CD4-positive, alpha-beta T cell treated with Interleukin-15 for 1 hour (primary cell): ENCODE data around the gene FAM98B.

Experiments used
- DNase-seq: peaks from one replicate; pipeline ENCODE4 v3.0.0-alpha.2; 2020

Gene FAM98B

GRCh38 chr15:38508647-38509046, 54.7 kb downstream of the FAM98B start:
- DNase-seq, result no peak

DNA sequence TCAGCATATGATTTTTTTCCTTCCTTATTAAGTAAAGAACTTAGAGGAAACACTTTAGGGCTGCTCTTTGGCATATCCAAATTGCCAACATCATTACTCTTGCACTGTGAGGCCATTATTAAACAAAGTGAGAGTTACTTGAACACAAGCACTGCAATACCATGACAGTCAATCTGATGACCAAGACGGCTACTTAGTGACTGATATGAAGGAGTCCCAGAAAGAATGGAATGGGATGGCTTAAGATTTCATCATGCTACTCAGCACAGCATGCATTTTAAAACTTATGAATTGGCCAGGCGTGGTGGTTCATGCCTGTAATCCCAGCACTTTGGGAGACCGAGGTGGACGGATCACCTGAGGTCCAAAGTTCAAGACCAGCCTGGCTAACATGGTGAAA, 55.2 kb downstream of the FAM98B start:
- DNase-seq, result no peak

DNA sequence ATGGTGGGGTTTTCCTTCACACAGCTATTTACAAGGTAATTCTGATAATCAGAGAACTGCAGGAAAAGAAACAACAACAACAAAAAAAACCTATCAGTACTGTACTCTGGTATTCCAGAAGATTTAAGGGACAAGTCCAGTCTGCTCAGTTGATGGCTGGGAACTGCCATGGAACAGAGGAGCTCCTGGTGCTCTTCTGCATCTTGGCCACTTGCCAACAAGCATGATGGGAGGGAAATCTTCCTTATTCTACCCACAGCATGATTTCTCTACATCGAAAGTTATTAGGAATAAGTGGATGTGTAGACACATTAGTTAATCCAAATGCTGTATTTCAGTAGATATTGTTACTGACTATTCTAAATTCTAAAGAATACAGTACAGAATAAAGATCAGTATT, 59.0 kb downstream of the FAM98B start:
- DNase-seq, result no peak

GRCh38 chr15:38514601-38515000, 60.7 kb downstream of the FAM98B start:
- no peak for DNase-seq

DNA sequence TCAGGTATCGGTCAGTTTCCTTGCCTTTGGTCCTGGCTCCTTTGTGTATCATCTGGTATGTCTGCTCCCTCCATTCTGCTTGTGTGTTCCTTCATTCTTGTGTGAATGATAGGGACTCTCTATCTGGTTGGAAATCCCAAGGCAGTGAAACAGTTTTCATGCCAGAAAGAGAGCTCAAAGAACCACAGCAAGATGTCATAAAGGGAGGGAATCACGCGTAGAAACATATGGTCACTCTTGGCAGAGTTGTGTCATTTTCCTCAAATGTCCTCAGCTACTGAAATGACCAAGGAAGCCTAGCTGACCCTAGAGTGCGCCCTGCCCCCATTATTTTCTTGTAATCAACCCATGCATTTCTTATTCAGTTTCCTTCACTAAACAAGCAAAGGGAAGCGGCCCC, 62.7 kb downstream of the FAM98B start:
- no peak for DNase-seq

DNA sequence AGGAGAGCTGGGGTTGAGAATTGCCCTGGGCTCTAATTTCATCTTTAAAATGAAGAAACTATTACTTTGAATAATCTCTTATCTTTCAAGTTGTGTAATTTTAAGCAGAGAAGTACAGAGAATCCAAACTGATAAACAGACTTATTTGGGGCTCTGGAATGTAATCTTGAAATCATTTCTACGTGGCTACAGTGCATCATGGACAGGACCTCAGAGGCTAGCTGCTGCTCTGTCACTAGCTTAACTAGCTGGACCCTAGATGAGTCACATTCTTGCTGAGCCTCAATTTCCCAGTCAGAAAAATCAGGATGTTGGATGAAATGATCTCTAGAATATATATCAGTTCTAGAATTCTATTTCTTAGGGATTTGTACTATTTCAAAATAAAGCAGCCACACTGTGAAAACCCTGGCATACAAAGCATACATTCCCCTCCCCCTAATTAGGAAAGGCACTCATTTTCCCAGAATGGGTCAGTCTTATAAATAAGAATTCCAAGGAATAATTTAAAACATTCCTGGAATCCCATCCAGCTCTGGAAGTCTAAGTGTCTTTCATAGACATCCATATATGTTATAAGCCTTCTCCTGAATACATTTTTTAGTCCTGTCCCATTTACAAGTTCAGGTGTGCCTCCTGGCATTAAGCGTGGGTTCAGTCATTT, 63.5 kb downstream of the FAM98B start:
- DNase-seq, result no peak

DNA sequence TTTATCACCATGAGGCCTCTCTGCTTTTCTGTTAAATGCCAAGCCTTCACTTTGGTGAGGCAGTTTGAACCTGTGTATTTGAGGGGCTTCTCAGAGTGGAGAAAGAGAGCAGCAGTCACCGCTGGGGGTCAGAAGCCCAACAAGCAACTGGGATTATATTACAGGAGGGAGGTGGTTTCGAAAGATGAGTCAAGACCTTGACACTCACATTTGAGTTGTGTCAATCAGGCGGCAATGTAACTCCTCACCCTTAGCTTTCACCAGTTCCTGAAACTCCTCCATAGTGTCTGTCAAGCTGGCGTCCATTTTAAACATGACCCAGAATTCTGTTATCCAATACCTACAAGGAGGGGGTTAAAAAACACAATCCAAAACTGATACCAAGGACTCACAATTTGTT, 64.2 kb downstream of the FAM98B start:
- no peak for DNase-seq

GRCh38 chr15:38520035-38520434, 66.1 kb downstream of the FAM98B start:
- no peak for DNase-seq

- DNase-seq, result no peak
Measured at GRCh38 chr15:38521316-38521715, 67.4 kb downstream of the FAM98B start.

- no peak for DNase-seq
Measured at GRCh38 chr15:38522922-38523321, 69.0 kb downstream of the FAM98B start.

- no peak for DNase-seq
Measured at GRCh38 chr15:38524156-38524555, 70.2 kb downstream of the FAM98B start.

DNA sequence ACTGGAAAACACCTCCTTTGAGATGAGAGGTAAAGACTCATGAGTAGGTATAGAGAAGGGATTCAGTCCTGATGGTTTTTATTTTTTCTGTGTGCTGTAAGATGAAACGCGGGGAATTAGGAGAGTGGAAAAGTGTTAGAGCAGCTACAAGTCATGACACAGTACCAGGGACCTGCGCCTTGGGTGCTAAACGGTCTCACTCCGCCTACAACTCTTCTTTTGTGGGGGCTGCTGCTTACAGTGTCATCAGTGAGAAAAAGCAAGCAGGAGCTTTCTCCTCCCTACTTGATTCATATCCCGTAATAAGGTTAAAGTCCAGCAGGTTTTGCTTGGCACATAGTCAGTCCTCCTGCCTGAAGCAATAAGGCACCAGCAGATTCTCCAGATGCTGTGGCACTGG, 71.6 kb downstream of the FAM98B start:
- no peak for DNase-seq

DNA sequence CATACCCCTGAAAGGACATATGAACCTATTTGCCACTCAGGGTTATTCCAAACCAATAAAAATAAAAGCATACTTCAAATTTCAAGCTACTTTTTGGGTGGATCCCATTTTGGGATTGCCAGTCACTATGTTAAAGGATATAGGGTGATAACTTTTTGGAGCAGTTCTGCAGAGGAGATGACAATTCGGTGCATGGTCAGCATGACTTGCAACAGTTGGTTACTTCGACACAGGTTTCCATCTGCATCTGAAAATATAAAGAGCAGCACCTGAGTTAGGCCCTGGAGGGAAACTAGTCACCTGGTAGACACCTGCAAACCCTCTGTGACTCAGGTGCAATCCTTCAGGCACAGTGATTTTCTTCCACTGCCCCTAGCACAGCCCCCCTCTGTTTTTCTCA, 72.2 kb downstream of the FAM98B start:
- DNase-seq, result no peak

GRCh38 chr15:38528294-38528693, 74.4 kb downstream of the FAM98B start:
- no peak for DNase-seq

- DNase-seq, result no peak
Measured at GRCh38 chr15:38530113-38530512, 76.2 kb downstream of the FAM98B start.

- DNase-seq, result no peak
Measured at GRCh38 chr15:38531509-38531908, 77.6 kb downstream of the FAM98B start.

DNA sequence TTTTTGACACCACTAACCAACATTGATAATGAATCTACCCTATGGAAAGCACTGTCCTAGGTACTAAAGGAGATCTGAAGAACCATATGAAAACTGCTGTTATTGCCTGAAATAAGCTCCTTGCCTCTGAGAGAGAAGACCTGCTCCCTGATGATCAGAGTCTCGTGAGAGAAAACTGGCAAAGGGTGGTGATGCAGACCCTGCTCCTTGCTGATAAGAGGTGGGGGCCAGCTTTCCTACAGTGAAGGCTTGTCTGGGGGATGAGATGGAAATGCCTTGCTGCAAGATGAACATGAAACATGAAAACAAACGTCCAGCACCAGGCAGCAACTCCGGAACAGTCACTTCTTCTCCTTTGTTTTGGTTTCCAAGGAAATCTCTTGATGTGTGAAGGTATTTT, 78.8 kb downstream of the FAM98B start:
- DNase-seq, result no peak

GRCh38 chr15:38533416-38533915, 79.5 kb downstream of the FAM98B start:
- no peak for DNase-seq

DNA sequence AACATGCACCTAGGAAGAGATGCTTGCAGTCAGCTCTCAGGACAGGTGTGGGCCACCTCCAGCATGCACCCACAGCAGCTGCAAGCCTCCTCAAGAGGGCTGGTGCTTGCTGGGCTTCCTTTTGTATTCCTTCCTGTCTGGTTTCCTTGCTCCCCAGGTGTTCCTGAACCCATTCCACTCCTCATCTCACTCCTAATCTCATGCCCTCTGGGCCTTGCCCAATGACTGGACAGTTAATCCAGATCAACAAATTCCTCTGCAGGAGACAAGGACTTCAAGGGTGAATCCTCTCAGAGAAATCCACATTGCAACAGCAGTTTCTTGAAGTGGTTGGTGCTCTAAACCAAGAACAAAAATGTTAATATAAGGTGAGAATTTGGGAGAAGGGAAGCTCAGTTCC, 80.0 kb downstream of the FAM98B start:
- DNase-seq, result no peak

GRCh38 chr15:38534691-38535090, 80.8 kb downstream of the FAM98B start:
- DNase-seq, result no peak

- no peak for DNase-seq
Measured at GRCh38 chr15:38535491-38536200, 81.7 kb downstream of the FAM98B start.

DNA sequence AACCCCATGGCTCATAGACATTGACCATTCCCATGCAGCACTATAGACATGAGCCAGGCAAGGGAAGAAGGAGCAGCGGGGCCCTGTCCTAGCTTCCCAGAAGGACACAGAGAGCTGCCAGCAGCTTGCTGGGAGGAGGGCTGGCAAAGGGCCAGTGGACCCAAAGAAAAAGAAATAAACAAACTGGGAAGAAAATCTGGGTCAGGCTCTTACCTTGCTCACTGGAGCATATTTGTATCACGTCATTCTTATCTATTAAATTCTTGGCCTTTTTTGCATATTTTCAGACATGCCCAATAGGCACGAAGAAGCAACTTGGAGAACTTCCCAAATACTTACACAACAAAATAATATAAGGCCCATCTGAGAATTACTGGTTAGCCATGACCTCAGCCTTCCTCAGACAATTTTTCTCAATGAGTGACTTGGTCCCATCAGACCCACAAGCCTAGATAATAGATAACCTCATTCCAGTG, 82.3 kb downstream of the FAM98B start:
- DNase-seq, result no peak
